Measurements from ENCODE around the gene TRIM25. TPM values are rescaled to one million over a fixed set of nuclear protein-coding genes. Genes with fewer than 3 reads are reported as not detected.

The TRIM25 gene
- total RNA-seq, 1 donor from 2014 or later: 94.4 TPM

DNA sequence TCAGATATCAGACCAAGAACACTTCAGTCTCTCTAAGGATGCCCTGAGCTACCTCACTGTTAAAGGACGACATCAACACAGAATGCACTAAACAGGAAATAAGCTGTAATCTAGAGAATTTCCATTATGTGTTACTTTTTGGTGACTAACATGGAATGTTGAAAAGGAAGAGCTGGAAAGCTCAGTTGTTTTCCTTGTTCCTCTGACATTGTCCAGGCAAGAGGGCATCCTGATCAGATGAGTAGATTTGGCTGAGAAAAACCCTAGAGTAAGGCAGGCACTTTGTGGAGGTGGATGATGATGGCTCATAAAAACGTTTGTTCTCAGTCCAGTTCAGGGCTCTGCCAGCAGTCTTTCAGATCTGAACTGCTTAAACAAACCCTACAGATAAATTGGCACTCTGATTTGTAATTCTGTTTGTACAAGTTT lies 45.9 kb downstream of the TRIM25 start:
- no peak for DNase-seq (ENCODE audit: low spot score)

DNA sequence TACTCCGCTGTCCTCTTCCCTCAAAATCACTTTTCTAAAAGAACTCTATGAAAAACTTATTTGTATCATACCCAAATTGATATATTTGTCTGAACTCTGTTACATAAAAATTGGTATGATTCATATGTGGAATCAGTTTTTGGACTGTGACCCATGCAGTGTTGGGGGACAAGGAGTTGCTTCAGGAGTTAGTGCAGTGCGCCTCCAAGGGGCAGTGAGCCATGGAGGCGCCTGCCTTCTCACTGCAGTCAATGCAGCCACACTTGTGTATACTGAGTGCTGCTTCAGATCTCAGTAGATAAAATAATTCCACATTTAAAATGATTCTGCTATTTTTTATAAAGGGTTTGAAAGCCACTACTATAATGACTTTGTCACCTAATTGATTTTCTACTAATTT lies 47.4 kb downstream of the TRIM25 start:
- DNase-seq (ENCODE audit: low spot score): no peak

DNA sequence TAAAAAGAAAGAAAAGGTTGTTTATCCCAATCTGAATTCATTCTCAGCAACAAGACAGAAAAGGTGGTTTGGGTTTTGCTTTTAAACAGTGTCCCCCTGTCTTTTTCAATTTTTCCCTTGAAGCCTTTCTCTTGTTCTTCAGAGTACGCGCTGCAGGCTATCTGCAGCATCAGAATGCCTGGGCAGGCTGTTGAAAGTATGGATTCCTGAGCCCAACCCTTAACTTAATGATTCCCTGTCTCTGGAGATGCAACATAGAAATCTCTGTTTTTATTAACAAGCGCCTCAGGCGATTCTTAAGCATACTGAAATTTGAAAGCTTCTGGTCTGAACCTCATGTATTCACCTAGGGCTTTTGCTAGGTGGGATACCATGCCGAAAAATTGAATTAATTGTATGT lies 47.8 kb downstream of the TRIM25 start:
- no peak for DNase-seq (ENCODE audit: low spot score)

DNA sequence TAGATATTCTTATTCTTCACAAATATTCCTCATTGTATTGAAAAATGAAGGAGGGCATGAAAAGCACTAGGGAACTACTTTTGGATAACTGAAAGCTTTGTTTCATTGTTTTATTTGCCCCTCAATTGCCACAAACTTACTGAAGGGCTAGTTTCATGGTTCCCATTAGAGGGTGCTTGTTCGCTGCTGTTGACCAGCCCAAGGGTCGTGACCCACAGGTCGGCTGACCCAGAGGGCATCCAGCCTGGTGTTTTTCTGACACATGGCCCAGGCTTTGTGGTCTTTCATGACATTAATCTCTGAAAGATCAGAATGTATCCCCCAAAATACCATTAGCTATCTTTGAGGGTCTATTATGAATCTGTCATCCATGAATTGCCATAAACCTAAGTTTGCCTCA lies 49.9 kb downstream of the TRIM25 start:
- no peak for DNase-seq (ENCODE audit: low spot score)

DNA sequence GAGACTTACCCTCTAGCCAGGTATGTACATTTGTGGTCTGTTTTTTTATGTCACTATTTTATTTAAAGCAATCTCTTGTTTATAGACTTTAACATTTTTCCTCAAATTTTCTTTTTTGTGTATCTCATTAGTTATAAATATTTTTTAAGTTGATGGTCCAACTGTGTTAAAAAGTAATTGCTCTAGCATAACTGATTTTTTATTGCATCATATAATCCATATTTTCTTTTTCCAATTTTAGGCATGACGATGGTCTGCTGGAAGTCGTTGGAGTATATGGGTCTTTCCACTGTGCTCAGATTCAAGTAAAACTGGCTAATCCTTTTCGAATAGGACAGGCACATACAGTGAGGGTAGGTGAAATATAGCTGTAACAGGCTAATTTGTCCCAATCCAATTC lies 52.0 kb downstream of the TRIM25 start:
- no peak for DNase-seq (ENCODE audit: low spot score)

DNA sequence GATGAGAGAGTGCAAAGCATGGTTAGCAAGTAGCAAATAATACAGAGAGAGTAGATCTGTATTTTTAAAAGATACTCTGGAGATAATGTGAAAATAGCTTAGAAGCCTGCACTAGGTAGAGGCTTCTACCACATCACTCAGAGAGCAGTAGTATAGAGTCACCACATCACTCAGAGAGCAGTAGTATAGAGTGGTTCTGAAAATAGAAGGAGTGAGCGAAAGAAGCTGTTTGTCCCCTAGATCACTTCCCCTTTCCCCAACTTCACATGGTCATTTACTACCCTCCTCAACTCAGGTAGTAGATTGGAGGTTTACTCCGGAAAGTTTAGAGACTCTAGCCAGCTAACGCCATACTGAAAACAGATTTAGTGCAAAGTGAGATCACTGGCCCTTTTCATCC lies 62.8 kb downstream of the TRIM25 start:
- no peak for DNase-seq (ENCODE audit: low spot score)

DNA sequence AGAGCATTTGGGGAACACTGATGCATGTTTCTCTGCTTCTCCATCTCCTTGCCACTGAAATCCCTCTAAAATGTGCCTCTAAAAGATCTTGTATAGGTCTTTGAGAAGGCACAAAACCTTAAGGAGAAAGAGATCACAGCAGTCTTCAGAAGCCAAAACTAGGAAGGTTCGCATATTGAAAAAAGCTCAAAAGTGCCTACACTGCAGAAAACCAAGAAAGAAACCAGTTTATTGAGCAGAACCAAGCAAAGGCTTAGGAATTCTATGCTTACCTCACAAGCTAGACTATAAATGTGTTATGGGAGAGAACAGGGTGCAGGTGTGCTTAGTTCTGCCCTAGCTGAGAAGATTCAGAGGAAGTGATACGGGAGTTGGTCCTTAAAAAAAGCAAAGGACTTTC lies 63.3 kb downstream of the TRIM25 start:
- DNase-seq (ENCODE audit: low spot score): no peak

DNA sequence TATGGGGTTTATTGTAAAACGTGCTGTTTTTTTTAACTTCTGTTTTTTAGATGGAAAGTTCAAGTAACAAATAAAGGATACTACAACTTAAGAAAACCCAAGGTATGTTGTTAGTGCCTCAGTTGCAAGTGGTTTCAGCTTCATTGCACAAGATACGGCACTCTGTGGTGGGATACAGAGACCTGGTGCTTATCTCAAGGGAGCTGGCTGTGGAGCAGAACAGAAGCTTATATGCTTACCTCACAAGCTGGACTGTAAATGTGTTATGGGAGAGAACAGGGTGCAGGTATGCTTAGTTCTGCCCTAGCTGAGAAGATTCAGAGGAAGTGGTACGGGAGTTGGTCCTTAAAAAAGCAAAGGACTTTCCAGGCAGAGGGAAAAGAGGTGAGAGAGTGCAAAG lies 64.7 kb downstream of the TRIM25 start:
- no peak for DNase-seq (ENCODE audit: low spot score)

DNA sequence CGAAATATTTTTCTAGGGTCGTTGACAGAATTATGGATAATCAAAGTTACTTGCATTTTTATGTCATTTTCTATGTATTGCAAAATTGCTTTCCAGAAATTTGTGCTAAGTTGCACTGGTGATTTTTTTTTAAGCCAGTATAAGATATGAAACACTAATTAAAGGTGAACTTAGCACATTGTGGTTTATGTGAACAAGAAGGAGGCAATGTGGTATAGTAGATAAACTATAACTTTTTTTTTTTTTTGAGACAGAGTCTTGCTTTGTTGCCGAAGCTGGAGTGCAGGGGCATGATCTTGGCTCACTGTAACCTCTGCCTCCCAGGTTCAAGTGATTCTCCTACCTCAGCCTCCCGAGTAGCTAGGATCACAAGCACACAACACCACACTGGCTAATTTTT lies 66.7 kb downstream of the TRIM25 start:
- DNase-seq (ENCODE audit: low spot score): no peak

DNA sequence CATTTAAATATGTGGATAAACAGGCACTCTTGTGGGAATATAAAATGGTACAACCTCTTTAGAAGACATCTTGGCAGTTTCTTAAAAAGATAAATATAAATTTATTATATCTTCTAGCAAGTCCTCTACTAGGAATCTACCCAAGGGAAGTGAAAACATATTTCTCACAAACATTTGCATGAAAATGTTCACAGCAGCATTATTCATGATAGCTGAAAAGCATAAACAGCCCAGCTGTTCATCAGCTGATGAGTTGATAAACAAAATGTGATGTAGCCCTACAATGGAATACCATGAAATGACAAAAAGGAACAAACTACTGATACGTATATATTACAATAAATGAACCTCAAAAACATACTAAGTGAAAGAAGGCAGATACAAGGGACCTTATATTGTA lies 67.9 kb downstream of the TRIM25 start:
- DNase-seq (ENCODE audit: low spot score): no peak

DNA sequence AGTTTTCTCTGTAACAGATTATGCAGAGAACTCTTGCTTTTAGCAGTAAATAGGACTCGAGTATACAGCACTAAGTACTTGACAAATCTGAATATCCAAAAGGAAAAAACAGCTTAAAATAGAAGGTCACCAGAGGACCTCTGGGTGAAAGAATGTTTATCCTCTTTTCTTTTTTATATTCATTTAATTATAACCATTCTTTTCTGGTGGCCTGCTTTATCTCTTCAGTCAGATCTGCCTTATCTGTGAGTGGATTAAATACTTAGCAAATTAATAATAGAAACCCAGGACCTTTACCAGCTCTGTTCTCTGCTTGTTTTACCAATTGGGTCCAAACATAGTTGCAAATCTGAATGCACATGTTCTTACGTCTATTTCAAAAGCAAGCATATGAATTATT lies 71.3 kb downstream of the TRIM25 start:
- DNase-seq (ENCODE audit: low spot score): no peak

DNA sequence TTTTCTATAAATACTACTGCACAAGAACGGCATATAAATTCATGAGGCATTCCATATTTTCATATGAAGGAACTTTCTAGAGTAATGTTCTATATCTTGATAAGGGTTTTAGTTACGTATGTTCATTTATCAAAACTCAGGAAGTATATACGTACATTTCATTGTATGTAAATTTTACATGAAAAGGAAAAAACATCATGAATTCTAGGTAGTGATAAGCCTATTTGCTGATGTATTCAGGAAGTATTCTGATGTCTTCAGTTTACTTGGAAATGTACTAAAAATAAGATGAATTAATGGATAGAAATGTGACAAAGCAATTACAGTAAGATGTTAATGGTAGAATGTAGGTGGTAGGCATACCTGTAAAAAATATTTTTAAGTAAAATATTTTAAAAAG lies 75.2 kb downstream of the TRIM25 start:
- no peak for DNase-seq (ENCODE audit: low spot score)

Other genes starting within 250 kb of the TRIM25 start
- 5.1 TPM for gene C17orf67, start 80.1 kb downstream of the TRIM25 start, total RNA-seq
- gene DGKE, start 79.9 kb downstream of the TRIM25 start, total RNA-seq: 23.0 TPM
- gene COIL, start 47.0 kb upstream of the TRIM25 start, total RNA-seq: 12.5 TPM
- 77.0 TPM for gene SCPEP1, start 64.1 kb upstream of the TRIM25 start, total RNA-seq
- 67.5 TPM for gene AKAP1, start 171.2 kb upstream of the TRIM25 start, total RNA-seq